Panc1 (cell line): Measurements from ENCODE around the gene RAB6A.

Source experiments
- CTCF ChIP-seq: fragments of 450-650 bp; IDR thresholded peaks from 2 replicates; pipeline ENCODE4 v1.5.1; 2017; ENCODE audit warnings: mild to moderate bottlenecking
- SIN3A ChIP-seq: IDR thresholded peaks from 2 replicates; pipeline ENCODE4 v1.6.1; 2012; ENCODE audit warnings: low read depth, mild to moderate bottlenecking, low read length, moderate library complexity, borderline replicate concordance; ENCODE audit not compliant: insufficient read depth
- TCF7L2 ChIP-seq: IDR thresholded peaks from 2 replicates; pipeline ENCODE4 v1.6.1; 2011; ENCODE audit warnings: mild to moderate bottlenecking, low read depth, low read length, inconsistent platforms

- no peak for TF ChIP-seq CTCF
- TF ChIP-seq TCF7L2 = no peak
- TF ChIP-seq SIN3A = no peak
These were observed 43.8 kb upstream of the RAB6A start for GRCh38 chr11:73804712-73805111.
